Stimulated activated CD4-positive, alpha-beta T cell treated with anti-CD3 and anti-CD28 coated beads, Interleukin-12 subunit alpha, Interleukin-12 subunit beta, amount 100 ng/mL, for 4 hours (primary cell): ENCODE data around the gene DIRAS1.
A peak's percentile ranks its signal among the peaks of the same experiment; 100 is the strongest.
"Not testable (repeated sequence)": the region's sequence is repeated elsewhere in the genome, so short reads cannot be mapped to it uniquely, and the experiment has no call there.

Source experiments
- DNase-seq: peaks from one replicate; pipeline ENCODE4 v3.0.0-alpha.2; 2020

Gene DIRAS1

GRCh38 chr19:2703691-2704216, 17.4 kb downstream of the DIRAS1 start:
- DNase-seq: no peak

- no peak for DNase-seq
These were observed 18.1 kb downstream of the DIRAS1 start for GRCh38 chr19:2703077-2703437.

GRCh38 chr19:2702170-2703076, 18.7 kb downstream of the DIRAS1 start, which contains the start of gene GNG7:
GNG7 (minus strand) TSS chr19:2702694; CDS start chr19:2520688, 182,006 bp downstream.
- DNase-seq: peak; percentile 99

DNA sequence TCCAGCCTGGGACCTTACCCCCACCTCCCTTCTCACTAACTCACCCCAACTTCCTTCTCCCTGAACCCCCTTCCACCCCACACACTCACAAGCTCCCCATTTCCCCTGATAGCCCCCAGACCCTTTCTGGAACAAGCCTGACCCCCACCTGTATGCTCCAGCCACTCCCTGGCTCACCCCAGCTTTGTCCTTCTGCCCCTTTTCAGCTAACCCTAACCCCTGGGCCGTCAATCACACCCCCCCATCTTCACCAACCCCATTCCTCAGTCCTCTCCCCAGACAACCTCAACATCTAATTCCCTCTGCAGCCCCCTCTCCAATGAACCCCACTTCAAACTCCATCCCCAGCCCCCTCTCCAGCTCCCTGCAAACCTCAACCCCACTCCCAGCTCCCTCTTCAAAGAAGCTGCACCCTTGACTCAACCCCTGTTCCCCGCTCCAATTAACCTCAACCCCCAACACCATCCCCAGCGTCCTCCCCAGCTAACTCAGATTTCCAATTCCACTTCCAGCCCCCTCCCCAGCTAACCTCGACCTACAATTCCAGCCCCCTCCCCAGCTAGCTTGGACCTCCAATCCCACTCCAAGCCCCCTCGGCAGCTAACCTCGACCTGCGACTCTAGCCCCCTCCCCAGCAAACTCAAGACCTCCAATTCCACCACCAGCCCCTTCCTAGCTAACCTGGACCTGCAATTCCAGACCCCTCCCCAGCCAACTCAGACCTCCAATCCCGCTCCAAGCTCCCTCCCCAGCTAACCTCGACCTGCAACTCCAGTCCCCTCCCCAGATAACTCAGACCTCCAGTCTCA, 19.6 kb downstream of the DIRAS1 start:
- no peak for DNase-seq

- DNase-seq: no peak
These were observed 20.4 kb downstream of the DIRAS1 start for GRCh38 chr19:2700660-2701360.

DNA sequence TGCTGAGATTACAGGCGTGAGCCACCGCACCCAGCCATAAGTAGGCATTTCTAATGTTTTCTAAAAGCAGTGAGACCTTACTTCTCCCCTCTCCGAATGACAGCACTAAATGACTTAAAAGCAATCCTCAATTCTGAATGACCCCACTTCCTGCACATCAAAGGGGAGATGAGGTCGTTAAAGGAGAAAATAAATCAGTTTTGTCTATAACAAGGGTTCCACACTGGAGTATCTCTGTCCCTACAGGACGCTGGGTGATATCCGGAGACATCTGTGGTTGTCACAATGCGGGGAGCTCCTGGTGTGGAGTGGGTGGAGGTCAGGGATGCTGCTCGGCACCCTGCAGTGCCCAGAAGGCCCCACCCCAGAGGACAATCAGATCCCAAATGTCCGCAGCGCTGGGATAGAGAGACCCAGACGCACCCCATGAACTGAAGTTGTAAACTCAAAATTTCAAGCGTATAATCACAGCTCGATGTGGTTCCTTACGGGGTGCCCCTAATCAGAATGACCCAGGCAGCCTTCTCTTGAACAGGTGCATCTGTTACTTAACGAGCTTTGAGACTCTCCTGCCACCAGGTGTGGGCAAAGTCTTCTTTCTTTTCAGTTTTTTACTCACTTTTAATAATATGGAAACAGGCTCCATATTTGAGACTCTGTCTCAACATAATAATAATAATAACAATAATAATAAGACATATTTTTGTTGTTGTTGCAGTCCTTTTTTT, 21.6 kb downstream of the DIRAS1 start:
- no peak for DNase-seq

DNA sequence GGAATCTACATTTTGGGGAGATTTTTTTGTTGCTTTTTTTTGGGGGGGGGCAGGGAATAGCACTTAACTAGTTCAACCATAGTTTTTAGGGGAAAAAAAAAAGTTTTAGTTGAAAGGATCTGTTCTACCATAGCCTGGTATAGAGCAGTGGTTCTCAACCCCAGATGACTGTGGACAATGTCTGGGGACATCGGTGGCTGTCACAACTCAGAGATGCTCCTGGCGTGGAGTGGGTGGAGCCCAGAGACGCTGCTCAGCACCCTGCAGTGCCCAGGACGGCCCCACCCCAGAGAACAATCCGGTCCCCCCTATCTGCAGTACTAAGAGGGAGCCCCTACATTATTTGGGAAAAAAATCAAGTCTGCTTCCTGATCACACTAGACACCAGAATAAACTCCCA, 27.0 kb downstream of the DIRAS1 start:
- DNase-seq: no peak

GRCh38 chr19:2693492-2694160, 27.5 kb downstream of the DIRAS1 start:
- DNase-seq: no peak

DNA sequence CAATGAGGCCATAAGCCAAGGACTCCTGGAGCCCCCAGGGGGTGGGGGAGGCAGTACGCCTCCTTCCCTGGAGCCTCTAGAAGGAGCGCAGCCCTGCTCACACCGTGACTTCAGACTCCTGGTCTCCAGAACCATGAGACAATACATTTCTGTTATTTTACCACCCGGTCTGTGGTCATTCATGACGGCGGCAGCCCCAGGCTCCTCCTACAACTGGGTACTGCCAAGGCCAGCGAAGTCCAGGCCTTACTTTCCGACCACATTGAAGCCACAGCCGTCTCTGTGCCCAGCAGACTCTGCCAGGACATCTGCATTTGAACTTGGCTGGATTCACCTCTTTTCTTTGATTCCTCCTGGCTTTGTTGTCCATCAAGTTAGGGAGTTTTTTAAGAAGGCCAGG, 29.2 kb downstream of the DIRAS1 start:
- DNase-seq: no peak

GRCh38 chr19:2690856-2691255, 30.3 kb downstream of the DIRAS1 start:
- no peak for DNase-seq

DNA sequence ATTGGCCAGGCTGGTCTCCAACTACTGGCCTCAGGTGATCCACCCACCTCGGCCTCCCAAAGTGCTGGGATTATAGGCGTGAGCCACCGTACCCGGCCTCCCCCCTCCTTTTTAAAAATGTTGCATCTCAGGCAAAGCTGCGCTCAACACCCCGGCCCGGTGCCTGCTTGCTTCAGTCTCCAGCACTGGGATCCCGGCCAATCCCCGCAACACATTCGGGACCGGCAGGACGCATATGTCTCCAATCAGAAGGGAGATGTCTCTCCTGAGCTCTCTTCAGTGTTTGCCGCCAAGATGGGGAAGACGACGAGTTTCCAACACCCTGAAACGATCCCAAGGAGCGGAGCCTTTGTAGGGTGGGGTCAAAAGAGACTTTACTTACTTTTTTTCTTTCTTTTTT, 34.8 kb downstream of the DIRAS1 start:
- DNase-seq: no peak

GRCh38 chr19:2685204-2685704, 35.9 kb downstream of the DIRAS1 start:
- no peak for DNase-seq

DNA sequence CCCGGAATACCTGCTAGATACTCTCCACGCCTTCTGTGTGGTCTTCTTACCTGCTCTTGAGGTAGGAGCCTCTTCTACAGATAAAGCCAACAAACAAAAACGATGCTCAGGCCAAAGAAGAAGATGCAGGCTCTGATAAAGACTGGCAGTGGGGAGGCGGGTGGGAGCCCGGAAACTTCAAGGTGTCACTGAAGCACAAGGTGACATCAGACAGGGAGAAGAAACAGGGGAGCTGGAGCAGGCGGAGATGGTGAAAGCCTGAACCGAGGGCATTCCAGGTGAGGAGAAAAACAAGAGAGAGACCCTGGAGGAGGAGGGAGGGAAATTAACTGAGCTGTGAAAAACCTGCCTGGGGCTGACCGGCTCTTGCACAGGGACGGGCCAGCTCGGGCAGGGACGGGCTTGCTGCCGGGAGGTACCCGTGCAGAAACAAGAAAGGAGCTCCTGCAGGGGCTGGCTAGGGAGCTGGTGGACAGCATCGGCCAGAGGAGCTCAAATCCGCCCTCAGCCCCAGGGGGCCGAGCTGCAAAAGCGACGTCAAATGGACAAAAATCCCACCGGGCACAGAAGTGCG, 37.7 kb downstream of the DIRAS1 start:
- no peak for DNase-seq

- DNase-seq: no peak
These were observed 40.4 kb downstream of the DIRAS1 start for GRCh38 chr19:2680808-2681207.

- no peak for DNase-seq
These were observed 41.7 kb downstream of the DIRAS1 start for GRCh38 chr19:2679439-2679838.

- not testable (repeated sequence) for DNase-seq
These were observed 42.2 kb downstream of the DIRAS1 start for GRCh38 chr19:2678948-2679347.

DNA sequence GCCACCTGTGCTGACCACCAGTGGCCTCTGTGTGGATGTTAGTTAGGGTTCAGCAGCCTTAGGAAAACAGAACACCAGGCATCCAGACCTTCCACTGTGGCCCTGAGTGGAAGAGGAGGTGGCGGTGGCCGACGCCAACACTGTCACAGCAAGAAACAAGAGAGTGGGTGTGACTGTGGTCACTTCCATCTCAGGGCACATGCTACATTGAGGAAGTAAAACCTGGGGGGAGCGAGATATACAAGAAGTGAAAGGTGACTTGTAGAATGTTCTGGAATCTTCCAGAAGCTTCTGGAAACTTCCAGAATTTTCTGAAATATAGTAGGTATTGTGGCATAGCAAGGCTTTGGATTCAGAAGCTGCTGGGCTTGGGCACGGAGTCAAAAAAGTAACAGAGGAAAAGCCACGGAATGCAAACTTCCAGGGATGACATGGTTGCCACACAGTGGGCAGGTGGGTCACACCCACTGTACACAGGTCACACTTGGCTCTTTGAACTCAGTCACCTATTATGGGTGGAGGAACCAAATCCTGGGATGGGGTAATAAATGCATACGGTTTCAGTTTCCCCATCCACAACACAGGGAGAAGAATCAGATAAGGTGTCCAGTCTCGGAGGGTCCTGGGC, 43.0 kb downstream of the DIRAS1 start:
- no peak for DNase-seq

- no peak for DNase-seq
These were observed 44.3 kb downstream of the DIRAS1 start for GRCh38 chr19:2676823-2677222.

GRCh38 chr19:2675892-2676291, 45.3 kb downstream of the DIRAS1 start:
- no peak for DNase-seq

GRCh38 chr19:2670217-2670616, 51.0 kb downstream of the DIRAS1 start:
- DNase-seq: no peak
